H54 (cell line): ENCODE measurements around the gene NPAS1.

ENCODE experiments used
- DNase-seq: peaks from one replicate; pipeline ENCODE4 v3.0.0; 2011; ENCODE audit warnings: low spot score, mixed read lengths; ENCODE audit not compliant: insufficient read length
- FAIRE-seq: peaks from 3 replicates; lab custom pipeline; 2011; peaks lifted over from hg19 to GRCh38; lab: Jason Lieb, UNC
- POLR2A ChIP-seq: IDR thresholded peaks from 2 replicates; pipeline ENCODE4 v1.6.1; 2011; ENCODE audit warnings: low read depth, mild to moderate bottlenecking, low read length

The NPAS1 gene

GRCh38 chr19:46981286-46981945, 38.2 kb upstream of the NPAS1 start:
- DNase-seq (no peak), FAIRE-seq (no peak)
- TF ChIP-seq POLR2A, result no peak

GRCh38 chr19:46983097-46983496, 36.5 kb upstream of the NPAS1 start:
- DNase-seq (no peak), FAIRE-seq (no peak)
- TF ChIP-seq POLR2A, result no peak

GRCh38 chr19:46984077-46985010, 35.3 kb upstream of the NPAS1 start:
- DNase-seq, result no peak
- no peak for TF ChIP-seq POLR2A
- FAIRE-seq, result no peak

- no peak for TF ChIP-seq POLR2A
- DNase-seq (no peak), FAIRE-seq (no peak)
Measured at GRCh38 chr19:46985542-46986415, 33.9 kb upstream of the NPAS1 start.

GRCh38 chr19:46988614-46989230, 30.9 kb upstream of the NPAS1 start:
- DNase-seq (no peak), FAIRE-seq (no peak)
- no peak for TF ChIP-seq POLR2A

GRCh38 chr19:46990991-46991676, 28.5 kb upstream of the NPAS1 start:
- DNase-seq (peak; percentile 57), FAIRE-seq (no peak)
- no peak for TF ChIP-seq POLR2A

GRCh38 chr19:46992699-46993535, 26.7 kb upstream of the NPAS1 start:
- no peak for TF ChIP-seq POLR2A
- DNase-seq (no peak), FAIRE-seq (no peak)

GRCh38 chr19:46993622-46994021, 26.0 kb upstream of the NPAS1 start:
- DNase-seq (no peak), FAIRE-seq (no peak)
- no peak for TF ChIP-seq POLR2A

GRCh38 chr19:46994141-46994686, 25.4 kb upstream of the NPAS1 start:
- DNase-seq (no peak), FAIRE-seq (no peak)
- TF ChIP-seq POLR2A, result no peak

- TF ChIP-seq POLR2A, result no peak
- DNase-seq (no peak), FAIRE-seq (no peak)
Measured at GRCh38 chr19:46995492-46995891, 24.1 kb upstream of the NPAS1 start.

- no peak for TF ChIP-seq POLR2A
- no peak for DNase-seq
- no peak for FAIRE-seq
Measured at GRCh38 chr19:46998445-46999125, 21.1 kb upstream of the NPAS1 start.
